GM23338 (cell line): ENCODE results near the gene CELF4. TPM values are rescaled to one million over a fixed set of nuclear protein-coding genes. Genes with fewer than 3 reads are reported as not detected.

Experiments
- ATAC-seq: fragments of 200-7000 bp; cut with Tn5 transposase; 3 replicates; pipeline ENCODE4 v1.9.1; 2020
- DNase-seq: peaks from one replicate; pipeline ENCODE4 v3.0.0-alpha.2; 2015; ENCODE audit warnings: low spot score
- H2AFZ ChIP-seq: fragments of 200-600 bp; sonication (generic); 2 replicates; pipeline ENCODE4 v1.8.0; 2016; ENCODE audit warnings: antibody characterized with exemption, mild to moderate bottlenecking, moderate library complexity
- H3F3A ChIP-seq: fragments of 200-600 bp; sonication (generic); replicated peaks from 2 replicates; pipeline ENCODE4 v1.8.0; 2017; ENCODE audit warnings: antibody characterized with exemption, mixed run types, low read depth
- H3K27ac ChIP-seq: fragments of 200-600 bp; sonication (generic); 2 replicates; pipeline ENCODE4 v1.6.1; 2016; ENCODE audit warnings: low read depth
- H3K27me3 ChIP-seq: fragments of 200-600 bp; sonication (generic); 2 replicates; pipeline ENCODE4 v1.8.0; 2016; ENCODE audit warnings: mild to moderate bottlenecking, mixed run types, moderate library complexity; ENCODE audit not compliant: insufficient read depth
- H3K36me3 ChIP-seq: fragments of 200-600 bp; sonication (generic); 2 replicates; pipeline ENCODE4 v1.8.0; 2016; ENCODE audit warnings: mild to moderate bottlenecking; ENCODE audit not compliant: insufficient read depth
- H3K4me1 ChIP-seq: fragments of 200-600 bp; sonication (generic); 2 replicates; pipeline ENCODE4 v1.8.0; 2016; ENCODE audit warnings: mild to moderate bottlenecking, moderate library complexity; ENCODE audit not compliant: insufficient read depth
- H3K4me2 ChIP-seq: fragments of 200-600 bp; sonication (generic); 2 replicates; pipeline ENCODE4 v1.7.1; 2017; ENCODE audit warnings: mixed run types
- H3K4me3 ChIP-seq: fragments of 200-600 bp; sonication (generic); 2 replicates; pipeline ENCODE4 v1.6.1; 2016; ENCODE audit warnings: mixed run types
- H3K79me2 ChIP-seq: fragments of 200-600 bp; sonication (generic); replicated peaks from 2 replicates; pipeline ENCODE4 v1.8.0; 2017; ENCODE audit warnings: mild to moderate bottlenecking; ENCODE audit not compliant: insufficient read depth
- H3K9me2 ChIP-seq: fragments of 200-600 bp; sonication (generic); 2 replicates; pipeline ENCODE4 v1.8.0; 2017; ENCODE audit not compliant: insufficient read depth
- H4K20me1 ChIP-seq: fragments of 200-600 bp; sonication (generic); replicated peaks from 2 replicates; pipeline ENCODE4 v1.8.0; 2017; ENCODE audit warnings: mild to moderate bottlenecking; ENCODE audit not compliant: insufficient read depth
- H3K27ac Mint-ChIP-seq: 2 replicates; pipeline ENCODE4 v1.8.0; 2020; ENCODE audit warnings: inconsistent platforms, mild to moderate bottlenecking, moderate library complexity, mixed read lengths
- H3K27me3 Mint-ChIP-seq: 3 replicates; pipeline ENCODE4 v1.8.0; 2022; ENCODE audit warnings: low read depth, mild to moderate bottlenecking, moderate library complexity, mixed read lengths, inconsistent platforms; ENCODE audit not compliant: insufficient read depth, poor library complexity
- H3K36me3 Mint-ChIP-seq: 3 replicates; pipeline ENCODE4 v1.8.0; 2021; ENCODE audit warnings: low read depth, mild to moderate bottlenecking, inconsistent platforms, moderate library complexity, mixed read lengths
- H3K4me1 Mint-ChIP-seq: 3 replicates; pipeline ENCODE4 v1.8.0; 2020; ENCODE audit warnings: mild to moderate bottlenecking, inconsistent platforms, mixed read lengths
- H3K4me3 Mint-ChIP-seq: 3 replicates; pipeline ENCODE4 v1.8.0; 2021; ENCODE audit warnings: moderate library complexity, mild to moderate bottlenecking, inconsistent platforms, mixed read lengths
- H3K9me3 Mint-ChIP-seq: 3 replicates; pipeline ENCODE4 v1.8.0; 2020; ENCODE audit warnings: moderate library complexity, mild to moderate bottlenecking, inconsistent platforms, mixed read lengths
- CREB1 ChIP-seq: fragments of 250-450 bp; sonication (Bioruptor Pico); IDR thresholded peaks from 2 replicates; pipeline ENCODE4 v1.5.0; 2020; ENCODE audit warnings: low read depth, mild to moderate bottlenecking, moderate library complexity
- EZH2 ChIP-seq: fragments of 200-600 bp; sonication (generic); IDR thresholded peaks from one replicate; pipeline ENCODE4 v1.8.0; 2017; ENCODE audit warnings: antibody characterized with exemption, mild to moderate bottlenecking, low read depth; ENCODE audit not compliant: unreplicated experiment
- EZH2phosphoT487 ChIP-seq: fragments of 200-600 bp; sonication (generic); IDR thresholded peaks from one replicate; pipeline ENCODE4 v1.8.1; 2018; ENCODE audit warnings: antibody characterized with exemption; ENCODE audit not compliant: unreplicated experiment
- NANOG ChIP-seq: IDR thresholded peaks from 2 replicates; pipeline ENCODE4 v1.6.1; 2016; ENCODE audit warnings: antibody characterized with exemption, borderline replicate concordance
- POLR2AphosphoS5 ChIP-seq: IDR thresholded peaks from 2 replicates; pipeline ENCODE4 v1.6.1; 2016; ENCODE audit warnings: antibody characterized with exemption, low read depth
- STAT1 ChIP-seq: IDR thresholded peaks from one replicate; pipeline ENCODE4 v1.6.1; 2016; ENCODE audit warnings: antibody characterized with exemption; ENCODE audit not compliant: unreplicated experiment
- ZNF114 ChIP-seq: fragments of 250-450 bp; sonication (Bioruptor Pico); IDR thresholded peaks from 2 replicates; pipeline ENCODE4 v1.5.0; 2020; ENCODE audit warnings: mild to moderate bottlenecking, moderate library complexity
- ZNF331 ChIP-seq: fragments of 250-450 bp; sonication (Bioruptor Pico); IDR thresholded peaks from 2 replicates; pipeline ENCODE4 v1.5.0; 2020; ENCODE audit warnings: low read depth, mild to moderate bottlenecking, moderate library complexity
- ZNF462 ChIP-seq: fragments of 250-450 bp; sonication (Bioruptor Pico); IDR thresholded peaks from 2 replicates; pipeline ENCODE4 v1.5.0; 2020; ENCODE audit warnings: mild to moderate bottlenecking, moderate library complexity
- polyA plus RNA-seq: library from polyadenylated mRNA; unstranded; fragments of >200 nt; fragmentation: Nextera tagmentation; extraction: Ambion mirVana; gene quantifications from 2 replicates; pipeline ENCODE4 v1.2.1, GENCODE V29; 2016
- total RNA-seq: library from RNA; depleted of rRNA; stranded (reverse); fragments of >200 nt; shearing (Covaris generic); gene quantifications from 2 replicates; pipeline ENCODE4 v1.2.3, GENCODE V29; 2014
- TF ChIP-seq, protein P1 (sequence below): IDR thresholded peaks from one replicate; pipeline ENCODE4 v1.6.1; 2018; ENCODE audit warnings: antibody characterized with exemption; ENCODE audit not compliant: unreplicated experiment
- TF ChIP-seq, protein P2 (sequence below), 2 experiments: fragments of 200-600 bp in 1 of 2; sonication (generic) in 1 of 2; conservative IDR thresholded peaks; 2 replicates each; pipeline versions ENCODE4 v1.5.1 to v1.6.1; 2016 to 2017; ENCODE audit warnings: antibody characterized with exemption in 2 of 2, low read depth in 2 of 2, mild to moderate bottlenecking in 2 of 2, moderate library complexity in 1 of 2

The CELF4 gene
- total and polyA plus RNA-seq, 2 experiments from 2014 or later = 2.6 to 6.7 TPM

GRCh38 chr18:37414816-37415215, 150.8 kb downstream of the CELF4 start:
- Histone ChIP-seq H3K27ac (no peak overlapping the region), H3K4me2 (no peak overlapping the region), H3K4me3 (no peak overlapping the region), H3K79me2 (no peaks in the 10 kb centered on the region), H3K27me3 (no peaks in the 10 kb centered on the region), H3K36me3 (no peaks in the 10 kb centered on the region), H3K4me1 (no peaks in the 10 kb centered on the region; the same call in 1 of the 2 replicates), H3F3A (no peaks in the 10 kb centered on the region), H3K9me2 (peaks cover 7% of the 10 kb centered on the region), H2AFZ (no peak overlapping the region), H4K20me1 (no peaks in the 10 kb centered on the region; the same call in 1 of the 2 replicates)
- H3K36me3 Mint-ChIP-seq = no peaks in the 10 kb centered on the region
- H3K4me3 Mint-ChIP-seq = no peak overlapping the region
- ATAC-seq (no peak), DNase-seq (no peak)
- H3K4me1 Mint-ChIP-seq = peaks cover 11% of the 10 kb centered on the region
- H3K27ac Mint-ChIP-seq = no peak overlapping the region
- TF ChIP-seq, protein P1, sequence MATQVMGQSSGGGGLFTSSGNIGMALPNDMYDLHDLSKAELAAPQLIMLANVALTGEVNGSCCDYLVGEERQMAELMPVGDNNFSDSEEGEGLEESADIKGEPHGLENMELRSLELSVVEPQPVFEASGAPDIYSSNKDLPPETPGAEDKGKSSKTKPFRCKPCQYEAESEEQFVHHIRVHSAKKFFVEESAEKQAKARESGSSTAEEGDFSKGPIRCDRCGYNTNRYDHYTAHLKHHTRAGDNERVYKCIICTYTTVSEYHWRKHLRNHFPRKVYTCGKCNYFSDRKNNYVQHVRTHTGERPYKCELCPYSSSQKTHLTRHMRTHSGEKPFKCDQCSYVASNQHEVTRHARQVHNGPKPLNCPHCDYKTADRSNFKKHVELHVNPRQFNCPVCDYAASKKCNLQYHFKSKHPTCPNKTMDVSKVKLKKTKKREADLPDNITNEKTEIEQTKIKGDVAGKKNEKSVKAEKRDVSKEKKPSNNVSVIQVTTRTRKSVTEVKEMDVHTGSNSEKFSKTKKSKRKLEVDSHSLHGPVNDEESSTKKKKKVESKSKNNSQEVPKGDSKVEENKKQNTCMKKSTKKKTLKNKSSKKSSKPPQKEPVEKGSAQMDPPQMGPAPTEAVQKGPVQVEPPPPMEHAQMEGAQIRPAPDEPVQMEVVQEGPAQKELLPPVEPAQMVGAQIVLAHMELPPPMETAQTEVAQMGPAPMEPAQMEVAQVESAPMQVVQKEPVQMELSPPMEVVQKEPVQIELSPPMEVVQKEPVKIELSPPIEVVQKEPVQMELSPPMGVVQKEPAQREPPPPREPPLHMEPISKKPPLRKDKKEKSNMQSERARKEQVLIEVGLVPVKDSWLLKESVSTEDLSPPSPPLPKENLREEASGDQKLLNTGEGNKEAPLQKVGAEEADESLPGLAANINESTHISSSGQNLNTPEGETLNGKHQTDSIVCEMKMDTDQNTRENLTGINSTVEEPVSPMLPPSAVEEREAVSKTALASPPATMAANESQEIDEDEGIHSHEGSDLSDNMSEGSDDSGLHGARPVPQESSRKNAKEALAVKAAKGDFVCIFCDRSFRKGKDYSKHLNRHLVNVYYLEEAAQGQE = no peak
- TF ChIP-seq CREB1 (CRISPR knock-in tag) (no peak), ZNF331 (CRISPR knock-in tag) (no peak), ZNF462 (no peak), EZH2 (no peak), EZH2phosphoT487 (no peak), NANOG (no peak), ZNF114 (CRISPR knock-in tag) (no peak), POLR2AphosphoS5 (no peak), STAT1 (no peak)
- TF ChIP-seq, protein P2, sequence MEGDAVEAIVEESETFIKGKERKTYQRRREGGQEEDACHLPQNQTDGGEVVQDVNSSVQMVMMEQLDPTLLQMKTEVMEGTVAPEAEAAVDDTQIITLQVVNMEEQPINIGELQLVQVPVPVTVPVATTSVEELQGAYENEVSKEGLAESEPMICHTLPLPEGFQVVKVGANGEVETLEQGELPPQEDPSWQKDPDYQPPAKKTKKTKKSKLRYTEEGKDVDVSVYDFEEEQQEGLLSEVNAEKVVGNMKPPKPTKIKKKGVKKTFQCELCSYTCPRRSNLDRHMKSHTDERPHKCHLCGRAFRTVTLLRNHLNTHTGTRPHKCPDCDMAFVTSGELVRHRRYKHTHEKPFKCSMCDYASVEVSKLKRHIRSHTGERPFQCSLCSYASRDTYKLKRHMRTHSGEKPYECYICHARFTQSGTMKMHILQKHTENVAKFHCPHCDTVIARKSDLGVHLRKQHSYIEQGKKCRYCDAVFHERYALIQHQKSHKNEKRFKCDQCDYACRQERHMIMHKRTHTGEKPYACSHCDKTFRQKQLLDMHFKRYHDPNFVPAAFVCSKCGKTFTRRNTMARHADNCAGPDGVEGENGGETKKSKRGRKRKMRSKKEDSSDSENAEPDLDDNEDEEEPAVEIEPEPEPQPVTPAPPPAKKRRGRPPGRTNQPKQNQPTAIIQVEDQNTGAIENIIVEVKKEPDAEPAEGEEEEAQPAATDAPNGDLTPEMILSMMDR (conservative IDR thresholded peaks at IDR 0.05; ENCODE audit: low read depth in 2 of 2) = no peak
- no peaks in the 10 kb centered on the region for H3K9me3 Mint-ChIP-seq
- H3K27me3 Mint-ChIP-seq = peaks cover 2% of the 10 kb centered on the region
